A549 (cell line): ENCODE results near the gene RGS2.

Experiments
- CTCF ChIP-seq: fragments of >200 bp; sonication (Bioruptor Twin); formaldehyde crosslinking; IDR thresholded peaks from 3 replicates; pipeline ENCODE4 v1.5.1; 2016
- REST ChIP-seq: fragments of 200-600 bp; sonication (generic); IDR thresholded peaks from 2 replicates; pipeline ENCODE4 v1.6.1; 2016; ENCODE audit warnings: antibody characterized with exemption, mild to moderate bottlenecking, moderate library complexity
- RFX5 ChIP-seq: fragments of 450-650 bp; IDR thresholded peaks from 2 replicates; pipeline ENCODE4 v1.7.1; 2014; ENCODE audit warnings: antibody characterized with exemption, mild to moderate bottlenecking, moderate library complexity
- TF ChIP-seq, protein P1 (sequence below): IDR thresholded peaks from 2 replicates; pipeline ENCODE4 v1.6.1; 2012

GRCh38 chr1:192811594-192812239 lies 2.9 kb downstream of the RGS2 start:
- no peak for TF ChIP-seq CTCF
- TF ChIP-seq REST: no peak
- TF ChIP-seq, protein P1, sequence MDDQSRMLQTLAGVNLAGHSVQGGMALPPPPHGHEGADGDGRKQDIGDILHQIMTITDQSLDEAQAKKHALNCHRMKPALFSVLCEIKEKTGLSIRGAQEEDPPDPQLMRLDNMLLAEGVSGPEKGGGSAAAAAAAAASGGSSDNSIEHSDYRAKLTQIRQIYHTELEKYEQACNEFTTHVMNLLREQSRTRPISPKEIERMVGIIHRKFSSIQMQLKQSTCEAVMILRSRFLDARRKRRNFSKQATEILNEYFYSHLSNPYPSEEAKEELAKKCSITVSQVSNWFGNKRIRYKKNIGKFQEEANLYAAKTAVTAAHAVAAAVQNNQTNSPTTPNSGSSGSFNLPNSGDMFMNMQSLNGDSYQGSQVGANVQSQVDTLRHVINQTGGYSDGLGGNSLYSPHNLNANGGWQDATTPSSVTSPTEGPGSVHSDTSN: no peak
- no peak for TF ChIP-seq RFX5
